RKO (cell line): ENCODE measurements around the gene BTBD18.
"Not testable (repeated sequence)": the region's sequence is repeated elsewhere in the genome, so short reads cannot be mapped to it uniquely, and the experiment has no call there.

Experiments
- DNase-seq: peaks from one replicate; pipeline ENCODE4 v3.0.0-alpha.2; 2016; ENCODE audit warnings: low spot score

Gene BTBD18

DNA sequence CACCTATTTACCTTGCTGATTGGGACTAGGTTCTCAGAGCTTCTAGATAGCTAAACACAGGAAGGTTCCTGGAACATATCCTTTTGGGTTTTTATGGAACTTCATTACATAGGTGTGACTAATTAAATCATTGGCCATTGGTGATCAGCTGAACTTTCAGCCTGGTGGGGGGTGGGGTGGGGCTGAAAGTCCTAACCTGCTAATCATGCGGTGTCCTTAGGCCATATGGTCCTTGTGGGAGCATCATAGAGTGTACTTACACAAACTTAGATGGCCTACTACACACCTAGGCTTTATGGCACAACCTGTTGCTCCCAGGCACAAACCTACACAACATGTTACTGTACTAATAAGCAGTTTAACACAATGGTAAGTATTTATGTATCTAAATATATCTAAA is 19.0 kb downstream of the BTBD18 start:
- DNase-seq = no peak

DNA sequence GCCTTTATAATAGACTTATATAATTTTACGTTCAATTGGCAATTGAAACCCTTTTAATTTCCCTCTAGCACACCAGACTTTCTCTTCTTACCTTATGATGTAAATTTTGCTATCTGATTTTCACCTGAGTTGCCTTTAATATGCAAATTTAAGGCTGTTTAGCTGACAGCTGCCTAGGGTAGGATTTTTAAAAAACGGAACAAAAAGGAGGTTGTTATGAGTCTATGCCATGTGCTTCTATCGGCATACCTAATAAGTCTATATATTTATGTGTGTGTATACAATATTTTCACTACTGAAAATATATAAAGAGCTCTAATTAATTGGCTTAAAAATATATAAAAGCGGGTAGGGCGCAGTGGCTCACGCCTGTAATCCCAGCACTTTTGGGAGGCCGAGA is 22.1 kb downstream of the BTBD18 start:
- no peak for DNase-seq

DNA sequence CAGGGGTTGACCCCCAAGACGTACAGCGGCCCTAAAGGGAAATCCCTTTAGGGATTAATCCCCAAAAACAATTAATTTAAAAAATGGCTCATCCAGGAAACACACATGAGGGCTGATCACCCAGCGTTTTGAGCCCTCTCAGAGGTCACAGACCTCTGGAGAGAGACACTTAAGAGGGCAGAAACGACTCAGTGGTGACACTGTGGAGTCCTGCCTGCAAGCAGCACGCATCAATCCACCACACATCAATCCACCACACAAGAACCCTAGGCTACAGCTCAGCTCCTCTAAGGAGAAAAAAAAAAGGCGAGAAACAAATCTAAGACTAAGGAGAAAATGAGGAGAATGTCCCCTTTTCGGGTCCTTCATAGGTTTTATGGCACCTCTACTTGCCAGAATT is 22.8 kb downstream of the BTBD18 start:
- no peak for DNase-seq

DNA sequence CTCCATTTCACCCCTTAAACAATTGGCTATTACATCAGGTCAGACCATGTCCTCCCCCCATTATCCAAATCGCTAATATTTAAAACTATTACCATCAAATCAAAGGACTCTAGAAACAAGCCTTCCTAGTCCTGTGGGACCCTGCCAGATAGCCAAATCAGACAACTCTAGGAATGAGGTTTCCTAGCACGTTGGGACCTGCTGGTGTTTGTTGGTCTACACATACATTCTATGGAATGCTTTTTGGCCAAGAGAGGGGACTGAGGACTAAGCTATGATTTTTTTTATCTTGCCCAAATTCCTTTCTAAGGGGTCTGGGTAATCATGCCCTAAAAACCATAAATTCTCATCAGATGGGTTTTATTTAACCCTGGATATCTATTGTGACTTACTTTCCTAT is 24.4 kb downstream of the BTBD18 start:
- no peak for DNase-seq

DNA sequence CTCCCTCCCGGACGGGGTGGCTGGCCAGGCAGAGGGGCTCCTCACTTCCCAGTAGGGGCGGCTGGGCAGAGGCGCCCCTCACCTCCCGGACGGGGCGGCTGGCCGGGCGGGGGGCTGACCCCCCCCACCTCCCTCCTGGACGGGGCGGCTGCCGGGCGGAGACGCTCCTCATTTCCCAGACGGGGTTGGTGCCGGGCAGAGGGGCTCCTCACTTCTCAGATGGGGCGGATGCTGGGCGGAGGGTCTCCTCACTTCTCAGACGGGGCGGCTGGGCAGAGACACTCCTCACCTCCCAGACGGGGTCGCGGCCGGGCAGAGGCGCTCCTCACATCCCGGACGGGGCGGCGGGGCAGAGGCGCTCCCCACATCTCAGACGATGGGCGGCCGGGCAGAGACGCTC is 34.9 kb downstream of the BTBD18 start:
- DNase-seq = not testable (repeated sequence)

DNA sequence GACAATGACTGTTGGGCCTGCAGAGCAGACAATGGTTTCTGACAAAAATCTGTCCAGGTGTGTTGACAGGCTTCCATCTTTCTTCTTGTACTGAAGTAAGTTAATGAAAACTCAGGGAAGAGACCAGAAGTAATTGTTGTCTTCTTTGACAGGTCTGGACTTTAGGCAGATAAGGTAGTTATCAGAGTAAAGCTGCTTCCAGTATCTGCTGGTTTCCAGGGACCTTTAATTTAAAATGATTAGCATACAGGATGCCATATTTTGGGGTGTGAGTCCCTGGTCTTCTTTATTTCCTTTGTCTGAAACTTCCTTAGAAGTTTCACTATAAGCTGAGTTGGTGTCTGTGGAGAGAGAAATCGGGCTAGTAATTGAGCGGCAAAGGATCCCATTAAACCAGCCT is 37.8 kb downstream of the BTBD18 start:
- DNase-seq = no peak

DNA sequence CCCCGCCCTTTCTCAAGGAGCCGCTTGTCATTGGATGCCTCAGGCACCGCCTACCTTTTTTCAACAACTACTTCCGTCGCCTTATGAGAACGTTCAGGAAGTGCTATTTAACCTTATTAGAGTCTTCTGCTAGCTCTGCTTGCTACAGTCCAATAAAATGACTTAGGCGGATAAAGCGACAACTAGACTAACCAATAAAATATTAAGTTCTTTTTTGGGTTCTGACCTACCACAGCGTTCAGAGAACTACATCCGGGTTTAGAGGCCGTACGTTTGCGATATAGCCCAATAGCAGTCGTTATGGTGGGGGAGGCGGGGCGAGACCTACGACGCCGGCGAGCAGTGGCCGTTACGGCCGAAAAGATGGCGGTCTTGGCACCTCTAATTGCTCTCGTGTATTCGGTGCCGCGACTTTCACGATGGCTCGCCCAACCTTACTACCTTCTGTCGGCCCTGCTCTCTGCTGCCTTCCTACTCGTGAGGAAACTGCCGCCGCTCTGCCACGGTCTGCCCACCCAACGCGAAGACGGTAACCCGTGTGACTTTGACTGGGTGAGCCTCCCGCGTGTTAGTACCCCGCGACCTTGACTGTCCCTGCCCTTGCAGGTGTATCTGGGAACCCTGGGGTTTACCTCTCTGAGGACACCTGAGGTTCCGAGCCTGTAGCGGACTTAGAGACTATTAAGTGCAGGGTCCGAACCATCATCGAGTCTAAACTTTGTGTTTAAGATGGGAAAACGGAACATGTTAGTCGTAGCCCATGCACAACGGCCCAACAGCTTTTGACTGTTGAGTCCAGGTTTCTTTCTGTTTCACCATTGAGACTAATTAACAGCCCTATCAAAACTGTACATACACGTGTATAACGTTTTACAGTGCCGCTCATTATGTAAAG is 39.1 kb downstream of the BTBD18 start, which contains the start of gene TMX2:
Gene TMX2 (plus strand): TSS at position 338 of the 895 bp plus-strand sequence. CDS start 26 bp downstream, at position 364.
- peak; percentile 100 for DNase-seq

DNA sequence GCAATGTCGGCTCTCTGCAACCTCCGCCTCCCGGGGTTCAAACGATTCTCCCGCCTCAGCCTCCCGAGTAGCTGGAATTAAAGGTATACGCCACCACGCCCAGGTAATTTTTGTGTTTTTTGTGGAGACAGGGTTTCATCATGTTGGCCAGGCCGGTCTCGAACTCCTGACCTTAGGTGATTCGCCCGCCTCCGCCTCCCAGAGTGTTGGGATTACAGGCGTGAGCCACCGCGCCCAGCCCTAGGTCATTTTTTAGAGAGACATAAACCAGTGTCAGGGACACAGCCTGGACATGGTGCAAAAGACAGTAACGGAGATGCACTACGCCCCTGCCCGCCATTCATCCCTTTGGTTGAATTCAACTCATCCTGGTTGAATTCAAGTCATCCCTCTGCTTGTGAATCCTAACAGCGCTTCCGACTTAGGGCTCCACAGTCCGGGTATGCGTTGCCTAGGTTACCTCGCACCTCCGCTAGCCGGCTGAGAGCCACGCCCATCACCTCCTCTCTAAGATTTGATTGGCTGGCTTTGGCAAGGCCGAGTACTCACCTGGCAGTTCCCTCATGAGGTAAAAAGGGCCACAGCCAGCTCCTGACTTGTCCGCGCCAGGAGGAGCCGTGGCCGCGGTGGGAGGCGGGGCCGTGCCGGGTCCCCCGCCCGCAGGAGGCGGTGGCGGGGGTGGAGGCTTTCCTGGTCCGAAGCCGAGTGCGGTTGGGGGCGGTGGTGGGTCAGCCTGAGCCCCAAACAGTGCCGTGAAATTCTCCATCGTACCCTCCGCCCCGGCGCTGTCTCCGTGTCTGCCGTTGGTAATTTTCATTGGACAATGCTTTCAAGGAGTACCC is 40.0 kb downstream of the BTBD18 start, which contains the start of gene MED19:
Gene MED19 (minus strand): TSS at position 802 of the 842 bp plus-strand sequence. CDS start 36 bp downstream, at position 766.
- peak; percentile 83 for DNase-seq

DNA sequence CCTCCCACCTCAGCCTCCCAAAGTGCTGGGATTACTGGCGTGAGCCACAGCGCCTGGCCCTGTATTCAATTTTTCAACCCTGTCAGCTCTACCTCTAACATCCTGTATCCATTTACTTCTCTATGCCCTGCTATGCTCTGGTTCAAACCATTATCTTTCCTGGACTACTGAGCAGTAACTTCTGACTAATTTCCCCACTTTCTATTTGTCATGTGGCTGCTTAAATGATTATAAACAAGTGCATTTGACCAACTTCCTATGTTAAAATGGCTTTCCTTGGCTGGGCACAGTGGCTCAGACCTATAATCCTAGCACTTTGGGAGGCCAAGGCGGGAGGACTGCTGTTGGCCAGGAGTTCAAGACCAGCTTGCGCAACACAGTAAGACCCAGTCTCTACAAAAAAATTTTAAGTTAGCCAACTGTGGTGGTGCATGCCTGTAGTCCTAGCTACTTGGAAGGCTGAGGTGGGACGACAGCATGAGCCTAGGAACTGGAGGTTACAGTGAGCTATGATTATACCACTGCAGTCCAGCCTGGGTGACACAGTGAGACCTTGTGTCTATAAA is 41.7 kb downstream of the BTBD18 start:
- DNase-seq = no peak

DNA sequence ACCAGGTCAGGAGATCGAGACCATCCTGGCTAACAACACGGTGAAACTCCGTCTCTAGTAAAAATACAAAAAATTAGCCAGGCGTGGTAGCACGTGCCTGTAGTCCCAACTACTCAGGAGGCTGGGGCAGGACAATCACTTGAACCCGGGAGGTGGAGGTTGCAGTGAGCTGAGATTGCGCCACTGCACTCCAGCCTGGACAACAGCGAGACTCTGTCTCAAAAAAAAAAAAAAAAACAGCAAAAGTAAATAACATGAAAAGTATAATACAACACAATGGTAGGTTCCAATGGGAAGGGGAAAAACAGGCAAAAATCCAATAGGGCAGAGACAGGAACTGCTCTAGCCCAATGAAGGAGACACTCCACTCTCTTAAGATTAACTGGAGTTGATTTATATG is 46.2 kb downstream of the BTBD18 start:
- DNase-seq = not testable (repeated sequence)

DNA sequence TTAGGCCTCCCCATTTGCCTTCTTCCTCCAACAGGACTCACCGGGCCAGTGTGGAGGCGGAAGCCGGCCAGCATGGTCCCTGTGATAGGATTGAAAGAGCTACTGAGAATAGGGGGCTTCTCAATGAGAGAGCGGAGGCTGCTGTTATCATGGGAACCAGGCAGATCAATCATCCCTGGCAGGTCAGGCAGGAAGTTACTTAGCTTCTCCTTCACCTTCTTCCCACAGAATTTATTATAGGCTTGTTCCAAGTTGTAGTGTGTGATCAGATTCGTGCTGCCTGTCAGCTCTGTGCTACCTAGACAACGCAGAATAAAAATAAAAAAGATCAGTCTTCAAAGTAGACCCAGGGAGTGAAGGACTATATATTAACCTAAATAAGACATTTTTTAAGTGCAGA is 46.7 kb downstream of the BTBD18 start:
- no peak for DNase-seq

DNA sequence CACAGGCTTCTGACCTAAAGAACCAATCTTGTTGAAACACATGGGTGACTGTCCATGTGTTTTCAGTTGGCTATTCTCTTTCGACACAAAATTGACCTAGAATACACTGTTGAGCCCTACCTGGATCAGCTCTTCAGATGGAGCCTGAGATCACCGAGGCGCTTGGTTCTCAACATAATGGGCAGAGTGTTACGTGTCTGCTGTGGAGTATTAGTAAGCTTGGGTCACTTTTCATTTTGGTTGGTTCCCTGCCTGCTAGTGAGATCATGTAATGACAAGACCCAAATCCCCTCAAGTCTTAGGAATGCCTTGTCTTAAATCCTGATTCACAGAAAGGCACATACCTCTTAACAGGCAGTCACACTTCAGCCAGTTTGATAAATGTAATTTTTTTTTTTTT is 48.3 kb downstream of the BTBD18 start:
- no peak for DNase-seq

DNA sequence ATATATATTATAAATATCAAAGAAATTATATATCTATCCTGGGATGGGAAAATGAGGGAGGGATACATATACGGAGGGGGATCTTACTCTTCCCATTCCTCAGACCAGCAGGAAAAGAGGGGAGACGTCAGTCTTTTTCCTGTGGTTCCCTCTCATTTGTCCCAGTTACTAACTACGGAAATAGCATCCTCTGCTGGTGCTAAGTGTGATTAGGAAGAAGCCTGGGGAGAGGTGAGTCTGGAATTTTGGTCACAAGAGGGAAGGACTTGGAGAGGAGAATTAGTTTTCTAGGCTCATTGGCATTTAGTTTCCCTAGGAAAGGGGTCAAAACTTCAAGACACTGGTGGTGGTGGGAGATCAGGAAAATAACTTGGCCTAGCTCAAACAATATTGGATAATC is 51.2 kb downstream of the BTBD18 start:
- no peak for DNase-seq

DNA sequence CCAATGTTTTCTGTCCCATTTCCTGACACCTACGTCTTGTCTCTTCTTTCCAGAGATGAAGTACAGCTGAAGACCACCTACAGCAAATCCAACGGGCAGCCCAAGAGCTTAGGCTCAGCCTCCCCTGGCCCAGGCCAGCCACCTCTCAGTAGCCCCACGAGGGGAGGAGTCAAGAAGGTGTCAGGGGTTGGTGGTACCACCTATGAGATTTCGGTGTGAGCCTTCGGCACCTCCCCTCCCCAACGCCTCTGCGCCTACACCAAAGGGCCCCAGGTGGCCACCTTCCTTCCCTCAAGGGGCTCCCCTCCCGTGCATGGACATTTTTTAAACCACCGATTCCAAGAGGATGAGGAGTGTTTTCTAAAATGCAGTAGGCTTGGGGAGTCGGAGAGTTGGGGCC is 51.8 kb downstream of the BTBD18 start:
- no peak for DNase-seq

DNA sequence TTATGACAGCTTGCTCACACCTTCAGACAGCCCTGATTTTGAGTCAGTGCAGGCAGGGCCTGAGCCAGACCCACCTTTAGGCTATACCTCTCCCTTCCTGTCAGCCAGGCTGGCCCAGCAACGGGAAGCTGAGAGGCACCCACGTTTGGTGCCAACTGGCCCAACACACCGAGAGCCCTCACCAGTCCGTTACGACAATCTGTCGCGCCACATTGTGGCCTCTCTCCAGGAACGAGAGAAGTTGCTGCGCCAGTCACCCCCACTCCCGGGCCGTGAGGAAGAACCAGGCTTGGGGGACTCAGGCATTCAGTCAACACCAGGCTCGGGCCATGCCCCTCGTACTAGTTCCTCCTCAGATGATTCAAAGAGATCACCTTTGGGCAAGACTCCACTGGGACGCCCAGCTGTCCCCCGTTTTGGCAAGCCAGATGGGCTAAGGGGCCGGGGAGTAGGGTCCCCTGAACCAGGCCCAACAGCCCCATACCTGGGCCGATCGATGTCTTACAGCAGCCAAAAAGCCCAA is 52.7 kb downstream of the BTBD18 start:
- DNase-seq = no peak
